Liver (tissue), 3 donors: ENCODE results near the gene THUMPD2.

Experiments
- CTCF ChIP-seq: fragments of 150-350 bp; IDR thresholded peaks from 2 replicates; pipeline ENCODE4 v1.5.1; 2017; ENCODE audit warnings: improper control_type of control experiment, low read depth, low read length; ENCODE audit not compliant: missing input control
- EGR1 ChIP-seq, 2 donors: IDR thresholded peaks; 2 replicates each; pipeline ENCODE4 v1.6.1; 2016 to 2018; ENCODE audit warnings: antibody characterized with exemption in 2 of 2, low read depth in 2 of 2
- NR2F2 ChIP-seq: IDR thresholded peaks from 2 replicates; pipeline ENCODE4 v1.6.1; 2016; ENCODE audit warnings: antibody characterized with exemption
- RAD21 ChIP-seq, 2 donors: IDR thresholded peaks; 2 replicates each; pipeline ENCODE4 v1.6.1; 2016; ENCODE audit warnings: antibody characterized with exemption in 2 of 2, mild to moderate bottlenecking in 2 of 2
- TAF1 ChIP-seq: conservative IDR thresholded peaks from 2 replicates; pipeline ENCODE4 v1.6.1; 2016; ENCODE audit warnings: antibody characterized with exemption, mild to moderate bottlenecking
- YY1 ChIP-seq: IDR thresholded peaks from 2 replicates; pipeline ENCODE4 v1.6.1; 2016; ENCODE audit warnings: antibody characterized with exemption, mild to moderate bottlenecking
- ZBTB33 ChIP-seq: IDR thresholded peaks from 2 replicates; pipeline ENCODE4 v1.6.1; 2016; ENCODE audit warnings: antibody characterized with exemption
- donor health status: healthy.
- donor health status: healthy.

- TF ChIP-seq CTCF, result no peak
- no peak for TF ChIP-seq RAD21 (IDR thresholded peaks at IDR 0.05)
- no peak for TF ChIP-seq EGR1 (IDR thresholded peaks at IDR 0.05; ENCODE audit: low read depth in 2 of 2)
- no peak for TF ChIP-seq ZBTB33
- no peak for TF ChIP-seq TAF1
- TF ChIP-seq YY1, result no peak
- TF ChIP-seq NR2F2, result no peak
These were observed 47.5 kb downstream of the THUMPD2 start for GRCh38 chr2:39731546-39731945.
